ENCODE results near the gene SPINK2. TPM values are rescaled to one million over a fixed set of nuclear protein-coding genes. Genes with fewer than 3 reads are reported as not detected.

The SPINK2 gene
- polyA plus RNA-seq, 1 experiment: not detected

- ChIA-PET POLR2A (no interaction called here), CTCF (interaction anchor here (0.6 to 6.4 kb wide), 20 partner anchors 9 to 376 kb away, joined by 3 to 65 read pairs (median 4); partner anchors contain the start of gene SPINK2)
- DNase-seq (ENCODE audit: low read depth): no peak
- peaks cover 2% of the 10 kb centered on the region; the same call in 1 of the 2 replicates for H3K27me3 ChIP-seq (ENCODE audit: control insufficient read depth, insufficient read depth, low read length)
- TF ChIP-seq, protein P1, sequence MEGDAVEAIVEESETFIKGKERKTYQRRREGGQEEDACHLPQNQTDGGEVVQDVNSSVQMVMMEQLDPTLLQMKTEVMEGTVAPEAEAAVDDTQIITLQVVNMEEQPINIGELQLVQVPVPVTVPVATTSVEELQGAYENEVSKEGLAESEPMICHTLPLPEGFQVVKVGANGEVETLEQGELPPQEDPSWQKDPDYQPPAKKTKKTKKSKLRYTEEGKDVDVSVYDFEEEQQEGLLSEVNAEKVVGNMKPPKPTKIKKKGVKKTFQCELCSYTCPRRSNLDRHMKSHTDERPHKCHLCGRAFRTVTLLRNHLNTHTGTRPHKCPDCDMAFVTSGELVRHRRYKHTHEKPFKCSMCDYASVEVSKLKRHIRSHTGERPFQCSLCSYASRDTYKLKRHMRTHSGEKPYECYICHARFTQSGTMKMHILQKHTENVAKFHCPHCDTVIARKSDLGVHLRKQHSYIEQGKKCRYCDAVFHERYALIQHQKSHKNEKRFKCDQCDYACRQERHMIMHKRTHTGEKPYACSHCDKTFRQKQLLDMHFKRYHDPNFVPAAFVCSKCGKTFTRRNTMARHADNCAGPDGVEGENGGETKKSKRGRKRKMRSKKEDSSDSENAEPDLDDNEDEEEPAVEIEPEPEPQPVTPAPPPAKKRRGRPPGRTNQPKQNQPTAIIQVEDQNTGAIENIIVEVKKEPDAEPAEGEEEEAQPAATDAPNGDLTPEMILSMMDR (IDR thresholded peaks at IDR 0.05; ENCODE audit: insufficient read depth, low read depth, low read length): no peak
- no peaks in the 10 kb centered on the region for H3K36me3 ChIP-seq (ENCODE audit: control insufficient read depth, insufficient read depth, low read length)
- H3K4me3 ChIP-seq (ENCODE audit: low read depth, low read length): no peak overlapping the region
These were observed 22.2 kb downstream of the SPINK2 start for GRCh38 chr4:56799161-56799759.

- CTCF ChIA-PET: interaction anchor here (6.4 kb wide), 1 partner anchor 220 kb away, joined by 65 read pairs; no protein-coding TSS in a partner anchor
- no peak overlapping the region for H3K4me3 ChIP-seq (ENCODE audit: low read depth, low read length)
These were observed 25.3 kb downstream of the SPINK2 start for GRCh38 chr4:56796211-56796610.

DNA sequence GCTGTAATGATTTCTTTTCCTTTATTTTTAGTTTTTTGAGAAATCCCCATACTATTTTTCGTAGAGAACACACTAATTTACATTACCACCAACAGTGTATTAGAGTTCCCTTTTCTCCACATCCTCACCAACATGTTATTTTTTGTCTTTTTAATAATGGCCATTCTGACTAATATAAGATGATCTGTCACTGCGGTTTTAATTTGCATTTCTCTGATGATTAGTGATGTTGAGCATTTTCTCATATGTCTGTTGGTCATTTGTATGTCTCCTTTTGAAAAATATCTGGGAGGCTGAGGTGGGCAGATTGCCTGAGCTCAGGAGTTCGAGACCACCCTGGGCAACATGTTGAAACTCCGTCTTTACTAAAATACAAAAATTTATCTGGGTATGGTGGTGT is 30.2 kb downstream of the SPINK2 start:
- H3K27me3 ChIP-seq (ENCODE audit: control insufficient read depth, insufficient read depth, low read length): peaks cover 3% of the 10 kb centered on the region
- CTCF ChIA-PET: no interaction called here
- H3K36me3 ChIP-seq (ENCODE audit: control insufficient read depth, insufficient read depth, low read length): no peaks in the 10 kb centered on the region
- no peak for DNase-seq (ENCODE audit: low read depth)
- H3K4me3 ChIP-seq (ENCODE audit: low read depth, low read length): no peak overlapping the region
- TF ChIP-seq, protein P1 (IDR thresholded peaks at IDR 0.05; ENCODE audit: insufficient read depth, low read depth, low read length): no peak
- POLR2A ChIA-PET: no interaction called here

More at GRCh38 chr4:56796211-56796610, 25.3 kb downstream of the SPINK2 start:
- Histone ChIP-seq H3K36me3 (ENCODE audit: control insufficient read depth, insufficient read depth, low read length) (no peaks in the 10 kb centered on the region), H3K27me3 (ENCODE audit: control insufficient read depth, insufficient read depth, low read length) (peaks cover 2% of the 10 kb centered on the region; the same call in 1 of the 2 replicates)
- DNase-seq (ENCODE audit: low read depth): no peak
- POLR2A ChIA-PET: no interaction called here
- TF ChIP-seq, protein P1 (IDR thresholded peaks at IDR 0.05; ENCODE audit: insufficient read depth, low read depth, low read length): no peak

- no peak for DNase-seq (ENCODE audit: low read depth)
- Histone ChIP-seq H3K36me3 (ENCODE audit: control insufficient read depth, insufficient read depth, low read length) (no peaks in the 10 kb centered on the region), H3K4me3 (ENCODE audit: low read depth, low read length) (no peak overlapping the region), H3K27me3 (ENCODE audit: control insufficient read depth, insufficient read depth, low read length) (peaks cover 2% of the 10 kb centered on the region)
- POLR2A ChIA-PET: no interaction called here
- CTCF ChIA-PET: interaction anchor here (0.6 to 2.4 kb wide), 2 partner anchors 9 to 317 kb away, joined by 3 to 11 read pairs; no protein-coding TSS in a partner anchor
- TF ChIP-seq, protein P1 (IDR thresholded peaks at IDR 0.05; ENCODE audit: insufficient read depth, low read depth, low read length): no peak
These were observed 30.8 kb downstream of the SPINK2 start for GRCh38 chr4:56790691-56791091.

DNA sequence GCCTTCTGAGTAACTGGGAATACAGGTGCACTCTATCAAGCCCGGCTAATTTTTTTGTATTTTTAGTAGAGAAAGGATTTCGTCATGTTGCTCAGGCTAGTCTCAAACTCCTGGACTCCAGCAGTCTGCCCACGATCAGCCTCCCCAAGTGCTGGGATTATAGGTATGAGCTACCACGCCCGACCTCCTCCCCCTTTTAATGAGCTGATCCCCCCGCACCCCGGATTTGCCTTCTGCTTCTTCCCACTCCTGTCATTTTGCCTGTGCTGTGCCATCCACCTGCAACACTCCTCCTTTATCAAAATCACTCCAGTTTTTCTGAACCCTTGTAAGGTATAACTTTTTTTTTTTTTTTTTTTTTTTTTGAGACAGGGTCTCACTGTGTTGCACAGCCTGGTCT is 33.4 kb downstream of the SPINK2 start:
- DNase-seq (ENCODE audit: low read depth): no peak
- Histone ChIP-seq H3K4me3 (ENCODE audit: low read depth, low read length) (no peak overlapping the region), H3K27me3 (ENCODE audit: control insufficient read depth, insufficient read depth, low read length) (peaks cover 2% of the 10 kb centered on the region; the same call in 1 of the 2 replicates), H3K36me3 (ENCODE audit: control insufficient read depth, insufficient read depth, low read length) (no peaks in the 10 kb centered on the region)
- TF ChIP-seq, protein P1 (IDR thresholded peaks at IDR 0.05; ENCODE audit: insufficient read depth, low read depth, low read length): no peak
- CTCF ChIA-PET: interaction anchor here (0.7 to 2.3 kb wide), 2 partner anchors 12 to 264 kb away, joined by 3 to 6 read pairs; no protein-coding TSS in a partner anchor
- POLR2A ChIA-PET: no interaction called here

Measured in BJ (cell line).